ENCODE measurements around the gene NLRP13.

The NLRP13 gene

GRCh38 chr19:55927991-55928390 lies 4.1 kb downstream of the NLRP13 start:
- in situ Hi-C loops (cut with HindIII; ENCODE audit: low pct_unique_long_range_greater_than_20kb, low sequenced_read_pairs) = no loop called here

GRCh38 chr19:55923556-55923955 lies 8.6 kb downstream of the NLRP13 start:
- no peak for DNase-seq (ENCODE audit: low read depth in 1 of 2, low spot score in 1 of 2)
- no peak for TF ChIP-seq JUND (IDR thresholded peaks at IDR 0.05; ENCODE audit: low read depth)
- in situ Hi-C loops (cut with HindIII; ENCODE audit: low pct_unique_long_range_greater_than_20kb, low sequenced_read_pairs) = no loop called here

More at GRCh38 chr19:55927991-55928390, 4.1 kb downstream of the NLRP13 start:
- no peak for TF ChIP-seq JUND (IDR thresholded peaks at IDR 0.05; ENCODE audit: low read depth)
- no peak for DNase-seq (ENCODE audit: low read depth in 1 of 2, low spot score in 1 of 2)

GRCh38 chr19:55913643-55914268 lies 18.4 kb downstream of the NLRP13 start:
- in situ Hi-C loops (cut with HindIII; ENCODE audit: low pct_unique_long_range_greater_than_20kb, low sequenced_read_pairs) = no loop called here
- DNase-seq (ENCODE audit: low read depth in 1 of 2, low spot score in 1 of 2) = peak in 1 of 2 experiments; percentile 12
- no peak for TF ChIP-seq JUND (IDR thresholded peaks at IDR 0.05; ENCODE audit: low read depth)

GRCh38 chr19:55912916-55913315 lies 19.2 kb downstream of the NLRP13 start:
- TF ChIP-seq JUND (IDR thresholded peaks at IDR 0.05; ENCODE audit: low read depth) = no peak
- in situ Hi-C loops (cut with HindIII; ENCODE audit: low pct_unique_long_range_greater_than_20kb, low sequenced_read_pairs) = no loop called here

GRCh38 chr19:55909801-55910200 lies 22.3 kb downstream of the NLRP13 start:
- TF ChIP-seq JUND (IDR thresholded peaks at IDR 0.05; ENCODE audit: low read depth) = no peak
- in situ Hi-C loops (cut with HindIII; ENCODE audit: low pct_unique_long_range_greater_than_20kb, low sequenced_read_pairs) = no loop called here
- no peak for DNase-seq (ENCODE audit: low read depth in 1 of 2, low spot score in 1 of 2)

More at GRCh38 chr19:55912916-55913315, 19.2 kb downstream of the NLRP13 start:
- no peak for DNase-seq (ENCODE audit: low read depth in 1 of 2, low spot score in 1 of 2)

- no peak for TF ChIP-seq JUND (IDR thresholded peaks at IDR 0.05; ENCODE audit: low read depth)
- in situ Hi-C loops (cut with HindIII; ENCODE audit: low pct_unique_long_range_greater_than_20kb, low sequenced_read_pairs) = no loop called here
- DNase-seq (ENCODE audit: low read depth in 1 of 2, low spot score in 1 of 2) = no peak
Measured at GRCh38 chr19:55907746-55908145, 24.4 kb downstream of the NLRP13 start.

- TF ChIP-seq JUND (IDR thresholded peaks at IDR 0.05; ENCODE audit: low read depth) = no peak
- no peak for DNase-seq (ENCODE audit: low read depth in 1 of 2, low spot score in 1 of 2)
- in situ Hi-C loops (cut with HindIII; ENCODE audit: low pct_unique_long_range_greater_than_20kb, low sequenced_read_pairs) = no loop called here
Measured at GRCh38 chr19:55907286-55907685, 24.9 kb downstream of the NLRP13 start.

- DNase-seq (ENCODE audit: low read depth in 1 of 2, low spot score in 1 of 2) = no peak
- in situ Hi-C loops (cut with HindIII; ENCODE audit: low pct_unique_long_range_greater_than_20kb, low sequenced_read_pairs) = no loop called here
- no peak for TF ChIP-seq JUND (IDR thresholded peaks at IDR 0.05; ENCODE audit: low read depth)
Measured at GRCh38 chr19:55902080-55902751, 29.9 kb downstream of the NLRP13 start.

GRCh38 chr19:55901369-55902079 lies 30.6 kb downstream of the NLRP13 start:
- in situ Hi-C loops (cut with HindIII; ENCODE audit: low pct_unique_long_range_greater_than_20kb, low sequenced_read_pairs) = no loop called here
- DNase-seq (ENCODE audit: low read depth in 1 of 2, low spot score in 1 of 2) = no peak
- TF ChIP-seq JUND (IDR thresholded peaks at IDR 0.05; ENCODE audit: low read depth) = no peak

- in situ Hi-C loops (cut with HindIII; ENCODE audit: low pct_unique_long_range_greater_than_20kb, low sequenced_read_pairs) = no loop called here
- DNase-seq (ENCODE audit: low read depth in 1 of 2, low spot score in 1 of 2) = no peak
- no peak for TF ChIP-seq JUND (IDR thresholded peaks at IDR 0.05; ENCODE audit: low read depth)
Measured at GRCh38 chr19:55898911-55899310, 33.2 kb downstream of the NLRP13 start.

- in situ Hi-C loops (cut with HindIII; ENCODE audit: low pct_unique_long_range_greater_than_20kb, low sequenced_read_pairs) = no loop called here
- TF ChIP-seq JUND (IDR thresholded peaks at IDR 0.05; ENCODE audit: low read depth) = no peak
- DNase-seq (ENCODE audit: low read depth in 1 of 2, low spot score in 1 of 2) = no peak
Measured at GRCh38 chr19:55882626-55883025, 49.5 kb downstream of the NLRP13 start.

GRCh38 chr19:55877211-55877610 lies 54.9 kb downstream of the NLRP13 start:
- DNase-seq (ENCODE audit: low read depth in 1 of 2, low spot score in 1 of 2) = no peak
- in situ Hi-C loops (cut with HindIII; ENCODE audit: low pct_unique_long_range_greater_than_20kb, low sequenced_read_pairs) = no loop called here

GRCh38 chr19:55870736-55871135 lies 61.4 kb downstream of the NLRP13 start:
- no peak for TF ChIP-seq JUND (IDR thresholded peaks at IDR 0.05; ENCODE audit: low read depth)
- in situ Hi-C loops (cut with HindIII; ENCODE audit: low pct_unique_long_range_greater_than_20kb, low sequenced_read_pairs) = no loop called here
- no peak for DNase-seq (ENCODE audit: low read depth in 1 of 2, low spot score in 1 of 2)

More at GRCh38 chr19:55877211-55877610, 54.9 kb downstream of the NLRP13 start:
- TF ChIP-seq JUND (IDR thresholded peaks at IDR 0.05; ENCODE audit: low read depth) = no peak

Data from T47D (cell line).